Activated T-cell treated with anti-CD3 and anti-CD28 coated beads, Interleukin-2, amount 50 U/mL, for 72 hours (primary cell): Measurements from ENCODE around the gene TROAP. TPM values are rescaled to one million over a fixed set of nuclear protein-coding genes. Genes with fewer than 3 reads are reported as not detected.
"Not testable (repeated sequence)": the region's sequence is repeated elsewhere in the genome, so short reads cannot be mapped to it uniquely, and the experiment has no call there.

Source experiments
- ATAC-seq, 2 donors: fragments of 150-1000 bp; cut with Tn5 transposase; replicated peaks in 1 of 2; 2 replicates each; pipeline ENCODE4 v1.10.0; 2021; ENCODE audit warnings: moderate library complexity in 2 of 2, mild to moderate bottlenecking in 1 of 2
- DNase-seq, 2 donors: peaks; one replicate each; pipeline ENCODE4 v3.0.0; 2021 to 2022; ENCODE audit warnings: mixed read lengths in 1 of 2
- H3K27ac Mint-ChIP-seq: one replicate; pipeline ENCODE4 v1.8.0; 2022; ENCODE audit warnings: mild to moderate bottlenecking, moderate library complexity, mixed read lengths
- H3K27me3 Mint-ChIP-seq: one replicate; pipeline ENCODE4 v1.8.0; 2022; ENCODE audit warnings: low read depth, mixed read lengths
- H3K36me3 Mint-ChIP-seq, 2 donors: one replicate each; pipeline ENCODE4 v1.8.0; 2022; ENCODE audit warnings: mixed read lengths in 2 of 2, mild to moderate bottlenecking in 1 of 2; ENCODE audit not compliant: insufficient read depth in 2 of 2
- H3K4me1 Mint-ChIP-seq: one replicate; pipeline ENCODE4 v1.8.0; 2022; ENCODE audit warnings: low read depth, mixed read lengths
- H3K4me3 Mint-ChIP-seq, 2 donors: one replicate each; pipeline ENCODE4 v1.8.0; 2022; ENCODE audit warnings: mild to moderate bottlenecking in 2 of 2, mixed read lengths in 2 of 2, moderate library complexity in 2 of 2
- H3K9me3 Mint-ChIP-seq, 2 donors: one replicate each; pipeline ENCODE4 v1.8.0; 2022; ENCODE audit warnings: mixed read lengths in 2 of 2
- total RNA-seq, 2 donors: library from RNA; stranded (reverse); gene quantifications; one replicate each; pipeline ENCODE4 v1.2.3, GENCODE V29; 2022

TROAP gene
- total RNA-seq, 2 donors from 2014 or later = 63.8 to 77.9 TPM

DNA sequence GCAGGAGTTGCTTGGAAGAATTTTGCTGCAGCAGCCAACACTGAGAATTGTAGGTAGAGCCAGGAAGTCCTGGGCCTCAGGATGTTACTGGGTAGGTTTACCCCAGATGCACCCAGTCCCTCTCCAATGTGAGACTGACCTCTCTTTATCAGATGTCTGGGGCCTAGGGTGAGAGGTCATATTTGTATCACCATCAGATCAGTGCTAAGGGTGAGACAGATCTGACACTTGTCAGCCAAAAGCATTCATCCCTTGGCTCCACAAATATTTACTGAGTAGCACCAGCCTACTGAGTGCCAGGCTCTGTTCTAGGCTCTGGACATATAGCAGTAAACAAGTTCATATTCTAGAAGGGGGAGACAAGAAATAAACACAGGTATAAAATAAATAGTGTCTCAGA lies 4.3 kb downstream of the TROAP start:
- peaks cover 2% of the 10 kb centered on the region for H3K4me1 Mint-ChIP-seq
- H3K27ac Mint-ChIP-seq = no peak overlapping the region
- DNase-seq = no peak
- H3K9me3 Mint-ChIP-seq = no peaks in the 10 kb centered on the region
- ATAC-seq = no peak
- no peak overlapping the region for H3K4me3 Mint-ChIP-seq
- peaks cover 6 to 15% of the 10 kb centered on the region in 2 donors for H3K36me3 Mint-ChIP-seq
- peaks cover 9% of the 10 kb centered on the region for H3K27me3 Mint-ChIP-seq

DNA sequence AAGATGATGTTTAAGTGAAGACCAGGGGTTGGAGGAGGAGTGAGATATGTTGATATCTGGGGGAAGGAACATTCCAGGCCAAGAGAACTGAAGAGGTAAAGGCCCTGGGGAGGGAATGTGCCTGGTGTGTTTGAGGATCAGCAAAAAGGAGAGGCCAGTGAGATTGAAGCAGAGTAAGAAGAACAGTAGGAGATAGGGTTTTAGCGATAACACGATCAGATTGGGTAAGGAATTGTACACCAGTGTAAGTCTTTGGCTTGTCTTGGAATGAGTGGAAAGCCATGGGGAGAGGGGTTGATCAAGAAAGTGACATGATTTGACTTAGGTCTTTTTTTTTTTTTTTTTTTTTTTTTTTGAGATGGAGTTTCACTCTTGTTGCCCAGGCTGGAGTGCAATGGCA lies 4.8 kb downstream of the TROAP start:
- no peak overlapping the region for H3K27ac Mint-ChIP-seq
- no peak for ATAC-seq
- H3K4me1 Mint-ChIP-seq = peaks cover 2% of the 10 kb centered on the region
- DNase-seq = no peak
- no peaks in the 10 kb centered on the region for H3K9me3 Mint-ChIP-seq
- H3K27me3 Mint-ChIP-seq = peaks cover 14% of the 10 kb centered on the region
- peaks cover 6 to 15% of the 10 kb centered on the region in 2 donors for H3K36me3 Mint-ChIP-seq
- H3K4me3 Mint-ChIP-seq = no peak overlapping the region

DNA sequence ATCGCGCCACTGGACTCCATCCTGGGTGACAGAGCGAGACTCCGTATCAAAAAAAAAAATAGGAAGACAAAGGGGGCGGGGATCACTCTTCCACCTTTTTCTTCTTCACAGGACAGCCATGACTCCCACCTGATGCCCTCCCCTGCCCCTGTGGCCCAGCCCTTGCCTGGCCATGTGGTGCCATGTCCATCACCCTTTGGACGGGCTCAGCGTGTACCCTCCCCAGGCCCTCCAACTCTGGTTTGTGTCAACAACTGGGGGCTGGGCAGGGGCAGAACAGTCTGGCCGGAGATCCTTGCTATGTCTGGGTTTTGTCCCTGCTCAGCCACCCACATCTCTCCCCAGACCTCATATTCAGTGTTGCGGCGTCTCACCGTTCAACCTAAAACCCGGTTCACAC lies 5.8 kb downstream of the TROAP start:
- Mint-ChIP-seq H3K4me3 (no peak overlapping the region), H3K36me3 (peaks cover 3 to 15% of the 10 kb centered on the region in 2 donors), H3K27me3 (peaks cover 19% of the 10 kb centered on the region), H3K9me3 (no peaks in the 10 kb centered on the region), H3K4me1 (peaks cover 6% of the 10 kb centered on the region), H3K27ac (no peak overlapping the region)
- ATAC-seq = no peak
- no peak for DNase-seq

DNA sequence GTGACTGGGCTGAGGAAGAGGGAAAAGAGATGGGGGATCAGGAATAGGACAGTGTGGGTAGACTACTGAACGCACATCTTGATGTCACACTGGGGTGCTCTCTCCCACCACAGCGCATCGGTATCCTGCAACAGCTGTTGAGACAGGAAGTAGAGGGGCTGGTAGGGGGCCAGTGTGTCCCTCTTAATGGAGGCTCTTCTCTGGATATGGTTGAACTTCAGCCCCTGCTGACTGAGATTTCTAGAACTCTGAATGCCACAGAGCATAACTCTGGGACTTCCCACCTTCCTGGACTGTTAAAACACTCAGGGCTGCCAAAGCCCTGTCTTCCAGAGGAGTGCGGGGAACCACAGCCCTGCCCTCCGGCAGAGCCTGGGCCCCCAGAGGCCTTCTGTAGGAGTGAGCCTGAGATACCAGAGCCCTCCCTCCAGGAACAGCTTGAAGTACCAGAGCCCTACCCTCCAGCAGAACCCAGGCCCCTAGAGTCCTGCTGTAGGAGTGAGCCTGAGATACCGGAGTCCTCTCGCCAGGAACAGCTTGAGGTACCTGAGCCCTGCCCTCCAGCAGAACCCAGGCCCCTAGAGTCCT lies 7.1 kb downstream of the TROAP start:
- ATAC-seq (no peak), DNase-seq (no peak)
- no peak overlapping the region for H3K4me3 Mint-ChIP-seq
- H3K36me3 Mint-ChIP-seq = peaks cover 3 to 11% of the 10 kb centered on the region in 2 donors
- H3K27ac Mint-ChIP-seq = no peak overlapping the region
- peaks cover 6% of the 10 kb centered on the region for H3K4me1 Mint-ChIP-seq
- H3K27me3 Mint-ChIP-seq = peaks cover 30% of the 10 kb centered on the region
- H3K9me3 Mint-ChIP-seq = no peaks in the 10 kb centered on the region

DNA sequence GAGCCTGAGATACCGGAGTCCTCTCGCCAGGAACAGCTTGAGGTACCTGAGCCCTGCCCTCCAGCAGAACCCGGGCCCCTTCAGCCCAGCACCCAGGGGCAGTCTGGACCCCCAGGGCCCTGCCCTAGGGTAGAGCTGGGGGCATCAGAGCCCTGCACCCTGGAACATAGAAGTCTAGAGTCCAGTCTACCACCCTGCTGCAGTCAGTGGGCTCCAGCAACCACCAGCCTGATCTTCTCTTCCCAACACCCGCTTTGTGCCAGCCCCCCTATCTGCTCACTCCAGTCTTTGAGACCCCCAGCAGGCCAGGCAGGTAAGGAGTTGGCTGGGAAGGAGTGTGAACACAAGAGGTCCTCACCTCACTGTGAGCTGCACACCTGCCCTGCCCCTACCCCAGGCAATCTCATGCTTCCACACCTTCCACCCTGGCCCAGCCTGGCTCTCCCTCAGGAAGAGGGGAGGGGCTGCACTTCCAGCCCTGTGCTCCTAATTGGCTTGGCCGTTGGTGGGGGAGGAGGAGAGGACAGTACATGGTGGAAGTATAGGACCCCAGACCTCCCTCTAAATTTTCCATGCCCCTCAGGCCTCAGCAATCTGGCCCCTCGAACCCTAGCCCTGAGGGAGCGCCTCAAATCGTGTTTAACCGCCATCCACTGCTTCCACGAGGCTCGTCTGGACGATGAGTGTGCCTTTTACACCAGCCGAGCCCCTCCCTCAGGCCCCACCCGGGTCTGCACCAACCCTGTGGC lies 7.8 kb downstream of the TROAP start:
- DNase-seq (no peak), ATAC-seq (no peak)
- H3K36me3 Mint-ChIP-seq = peaks cover 3 to 8% of the 10 kb centered on the region in 2 donors
- H3K27ac Mint-ChIP-seq = no peak overlapping the region
- H3K4me1 Mint-ChIP-seq = peaks cover 6% of the 10 kb centered on the region
- H3K4me3 Mint-ChIP-seq = no peak overlapping the region
- H3K27me3 Mint-ChIP-seq = peaks cover 37% of the 10 kb centered on the region
- H3K9me3 Mint-ChIP-seq = no peaks in the 10 kb centered on the region

DNA sequence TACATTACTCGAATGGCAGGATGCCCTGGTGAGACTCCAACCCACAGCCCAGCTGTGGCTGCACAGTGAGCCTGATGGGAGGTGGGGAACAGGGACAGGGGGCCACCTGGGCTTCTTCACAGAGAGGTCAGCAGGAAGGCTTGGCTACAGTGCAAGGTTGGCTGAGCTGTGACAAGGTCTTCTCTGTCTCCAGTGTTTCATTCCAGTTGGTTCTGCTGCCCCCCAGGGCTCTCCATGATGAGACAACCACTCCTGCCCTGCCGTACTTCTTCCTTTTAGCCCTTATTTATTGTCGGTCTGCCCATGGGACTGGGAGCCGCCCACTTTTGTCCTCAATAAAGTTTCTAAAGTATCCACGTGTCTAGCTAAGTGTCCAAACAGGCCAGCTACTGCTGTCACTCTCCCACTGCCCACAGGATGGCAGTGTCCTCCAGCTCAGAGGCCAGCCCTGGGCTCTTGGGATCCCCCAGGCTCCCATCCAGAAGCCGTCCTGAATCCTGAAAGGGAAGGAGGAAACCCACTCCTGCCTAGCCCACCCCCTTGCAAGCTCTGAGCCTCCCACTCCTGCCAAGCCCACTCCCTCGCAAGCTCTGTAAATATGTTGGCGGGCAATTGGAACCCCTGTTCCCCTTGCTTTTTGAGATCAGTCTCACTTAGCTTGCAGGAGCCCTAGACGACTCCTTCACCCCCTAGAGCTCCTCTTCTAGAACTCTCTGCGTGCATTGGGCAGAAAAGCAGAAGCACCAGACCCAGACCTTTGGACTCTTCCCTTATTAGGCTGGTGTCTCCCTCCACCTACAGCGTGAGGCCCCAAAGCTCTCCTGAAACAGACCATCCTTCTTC lies 8.5 kb downstream of the TROAP start:
- no peak for DNase-seq
- H3K27me3 Mint-ChIP-seq = peaks cover 39% of the 10 kb centered on the region
- ATAC-seq = peak in 1 of 2 donors; percentile 55
- no peaks in the 10 kb centered on the region for H3K9me3 Mint-ChIP-seq
- peaks cover 3 to 6% of the 10 kb centered on the region in 2 donors for H3K36me3 Mint-ChIP-seq
- no peak overlapping the region for H3K4me3 Mint-ChIP-seq
- peaks cover 7% of the 10 kb centered on the region for H3K4me1 Mint-ChIP-seq
- no peak overlapping the region for H3K27ac Mint-ChIP-seq

DNA sequence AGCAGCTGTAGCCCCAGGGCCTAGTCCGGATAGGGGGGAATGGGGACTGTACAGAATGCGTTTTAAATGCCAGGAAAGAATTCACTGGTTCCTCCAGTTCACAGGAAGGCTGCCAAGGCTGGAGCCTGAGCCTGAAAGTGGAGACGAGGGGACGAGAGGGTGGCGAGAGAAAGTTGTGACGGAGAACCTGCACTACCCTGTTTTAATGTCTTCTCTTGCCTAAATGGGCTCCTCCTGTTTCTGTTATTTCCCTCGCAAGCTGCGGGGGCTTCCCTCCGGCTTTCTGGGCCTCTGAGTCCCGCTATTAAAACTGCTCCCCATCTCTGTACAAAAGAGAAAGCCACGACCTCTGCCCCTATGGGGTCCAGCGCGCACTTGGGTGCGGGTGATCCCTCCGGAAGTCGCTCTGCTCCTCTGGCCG lies 9.4 kb downstream of the TROAP start:
- Mint-ChIP-seq H3K27ac (no peak overlapping the region), H3K4me1 (peaks cover 15% of the 10 kb centered on the region), H3K36me3 (peaks cover 3 to 6% of the 10 kb centered on the region in 2 donors), H3K9me3 (no peaks in the 10 kb centered on the region), H3K27me3 (peaks cover 48% of the 10 kb centered on the region), H3K4me3 (no peak overlapping the region)
- DNase-seq = no peak
- no peak for ATAC-seq

DNA sequence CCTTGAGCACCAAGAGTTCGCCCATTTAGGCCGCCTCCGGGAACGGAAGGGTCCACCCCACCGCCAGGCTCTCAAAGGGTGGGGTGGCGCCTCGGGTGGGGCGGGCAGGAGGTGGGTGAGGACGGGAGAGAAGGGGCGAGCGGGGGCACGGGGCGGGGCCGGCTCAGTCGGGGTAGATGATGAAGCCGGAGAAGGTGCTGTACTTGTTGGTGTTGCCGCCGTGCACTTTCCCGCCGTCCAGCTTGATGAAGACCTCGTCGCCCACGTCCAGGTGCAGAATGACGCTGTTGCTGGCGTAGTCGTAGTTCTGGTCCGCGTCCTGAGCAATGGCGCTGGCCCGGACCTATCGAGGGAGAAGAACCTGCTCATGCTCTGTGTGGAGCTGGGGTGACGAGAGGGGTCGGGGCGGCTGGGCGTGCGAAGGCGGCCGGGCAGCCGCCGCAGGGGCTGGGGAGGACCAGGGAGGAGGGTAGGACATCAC lies 9.9 kb downstream of the TROAP start:
- no peak for DNase-seq
- no peak for ATAC-seq
- Mint-ChIP-seq H3K27ac (no peak overlapping the region), H3K36me3 (peaks cover under 1 to 2% of the 10 kb centered on the region in 2 donors), H3K4me3 (peak overlapping the region in 1 of 2 donors; percentile 66), H3K9me3 (no peaks in the 10 kb centered on the region), H3K27me3 (peaks cover 52% of the 10 kb centered on the region), H3K4me1 (peaks cover 20% of the 10 kb centered on the region)

DNA sequence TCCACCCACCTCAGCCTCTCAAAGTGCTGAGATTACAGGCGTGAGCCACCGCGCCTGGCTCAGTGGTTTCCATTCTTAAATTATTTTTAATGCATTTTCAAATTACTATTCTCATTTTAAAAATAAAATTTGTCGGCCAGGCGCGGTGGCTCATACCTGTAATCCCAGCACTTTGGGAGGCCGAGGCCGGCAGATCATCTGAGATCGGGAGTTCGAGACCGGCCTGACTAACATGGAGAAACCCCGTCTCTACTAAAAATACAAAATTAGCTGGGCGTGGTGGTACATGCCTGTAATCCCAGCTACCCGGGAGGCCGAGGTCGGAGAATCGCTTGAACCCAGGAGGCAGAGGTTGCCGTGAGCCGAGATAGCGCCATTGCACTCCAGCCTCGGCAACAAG lies 10.7 kb downstream of the TROAP start:
- not testable (repeated sequence) for DNase-seq, H3K27ac Mint-ChIP-seq, H3K36me3 Mint-ChIP-seq, H3K4me3 Mint-ChIP-seq, H3K9me3 Mint-ChIP-seq, ATAC-seq
- Mint-ChIP-seq H3K27me3 (peaks cover 61% of the 10 kb centered on the region), H3K4me1 (peaks cover 21% of the 10 kb centered on the region)

DNA sequence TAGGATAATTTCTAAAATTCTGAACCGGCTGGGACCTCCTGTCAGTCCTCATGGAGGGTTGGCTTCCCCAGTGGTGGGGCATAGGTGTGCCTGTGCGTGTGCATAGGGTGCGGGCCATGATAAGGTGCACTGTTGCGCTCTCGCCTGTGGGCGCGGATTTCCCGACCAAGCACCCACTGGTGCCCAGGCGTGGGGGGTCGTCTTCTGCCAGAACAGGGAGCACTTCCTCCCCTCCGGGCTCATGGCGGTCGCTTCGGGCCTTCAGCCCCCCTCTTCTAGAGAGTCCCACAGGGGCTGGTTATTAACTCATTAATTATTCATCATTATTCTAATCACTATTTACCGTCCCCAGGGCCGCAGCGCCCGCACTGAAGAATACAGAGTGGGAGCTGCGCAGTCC lies 11.2 kb downstream of the TROAP start:
- H3K9me3 Mint-ChIP-seq = no peaks in the 10 kb centered on the region
- DNase-seq (no peak), ATAC-seq (no peak)
- H3K27me3 Mint-ChIP-seq = peaks cover 65% of the 10 kb centered on the region
- H3K4me1 Mint-ChIP-seq = peaks cover 21% of the 10 kb centered on the region
- H3K27ac Mint-ChIP-seq = no peak overlapping the region
- no peak overlapping the region for H3K4me3 Mint-ChIP-seq
- H3K36me3 Mint-ChIP-seq = peaks cover 0 to 2% of the 10 kb centered on the region in 2 donors

DNA sequence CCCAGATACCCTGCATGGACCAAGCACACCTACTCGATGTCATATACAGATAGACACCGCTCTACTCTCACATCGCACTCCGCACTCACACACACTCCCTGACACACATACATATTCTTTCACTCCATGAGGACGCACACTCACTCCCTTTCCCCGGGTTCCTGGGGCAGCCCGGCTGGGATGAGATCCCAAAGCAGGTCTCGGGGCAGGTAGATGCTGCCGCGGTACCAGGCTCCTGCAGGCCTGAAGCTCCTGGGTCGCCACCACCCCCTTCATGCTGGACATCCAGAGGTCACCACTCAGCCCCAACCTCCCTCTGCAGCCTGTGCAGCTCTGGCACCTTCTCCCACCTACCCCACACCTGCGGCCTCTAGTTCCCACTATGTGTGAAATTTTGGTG lies 11.6 kb downstream of the TROAP start:
- DNase-seq (no peak), ATAC-seq (no peak)
- no peaks in the 10 kb centered on the region for H3K9me3 Mint-ChIP-seq
- H3K4me3 Mint-ChIP-seq = no peak overlapping the region
- peaks cover 70% of the 10 kb centered on the region for H3K27me3 Mint-ChIP-seq
- H3K27ac Mint-ChIP-seq = no peak overlapping the region
- peaks cover 21% of the 10 kb centered on the region for H3K4me1 Mint-ChIP-seq
- no peaks in the 10 kb centered on the region for H3K36me3 Mint-ChIP-seq

DNA sequence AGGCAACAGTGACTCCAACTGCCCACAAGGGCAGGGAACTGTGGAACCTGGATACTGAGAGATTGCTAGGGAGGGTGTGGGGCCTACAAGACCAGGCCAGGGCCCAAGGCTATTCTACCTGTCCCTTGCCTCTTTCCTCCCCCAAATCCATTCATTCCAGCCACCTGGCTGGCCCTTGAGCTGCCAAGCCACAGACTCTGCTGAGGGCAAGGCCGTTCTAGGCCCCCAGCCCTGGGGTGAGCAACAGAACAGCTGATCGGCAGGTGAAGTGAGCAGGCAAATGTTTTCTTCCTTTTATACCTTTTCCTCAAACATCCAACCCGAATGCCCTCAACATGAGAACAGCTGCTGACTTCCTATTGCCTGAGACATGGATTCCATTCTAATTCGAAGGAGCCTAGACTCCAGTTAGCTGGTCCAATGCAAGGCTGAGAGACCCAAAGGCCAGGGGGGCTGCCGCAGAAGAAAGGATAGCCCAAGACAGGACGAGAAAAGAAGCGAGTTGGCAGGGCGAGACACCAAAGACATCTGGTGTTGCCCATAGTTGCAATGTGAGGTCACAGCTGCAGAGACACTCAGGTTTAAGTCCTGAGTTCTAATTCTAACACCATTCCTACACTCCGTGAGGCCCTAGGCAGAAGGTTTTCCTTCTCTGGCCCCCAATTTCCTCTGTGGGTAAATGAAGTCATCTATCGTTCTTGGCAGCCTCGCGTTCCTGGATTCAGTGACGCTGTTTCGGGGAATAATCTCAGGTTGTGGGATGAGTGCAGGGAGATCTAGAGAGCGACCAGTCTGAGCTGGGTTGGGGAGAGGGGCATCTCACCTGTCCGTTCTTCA lies 12.3 kb downstream of the TROAP start:
- peaks cover 76% of the 10 kb centered on the region for H3K27me3 Mint-ChIP-seq
- H3K36me3 Mint-ChIP-seq = no peaks in the 10 kb centered on the region
- no peak overlapping the region for H3K4me3 Mint-ChIP-seq
- no peak for ATAC-seq
- H3K9me3 Mint-ChIP-seq = no peaks in the 10 kb centered on the region
- H3K27ac Mint-ChIP-seq = no peak overlapping the region
- H3K4me1 Mint-ChIP-seq = peaks cover 21% of the 10 kb centered on the region
- DNase-seq = no peak
